Ishikawa (cell line): Measurements from ENCODE around the gene THEM5.
A peak's percentile ranks its signal among the peaks of the same experiment; 100 is the strongest.

Experiments used
- MAX ChIP-seq: IDR thresholded peaks from 2 replicates; pipeline ENCODE4 v1.6.1; 2012
- USF1 ChIP-seq: IDR thresholded peaks from 2 replicates; pipeline ENCODE4 v1.6.1; 2012

- TF ChIP-seq MAX (peak; percentile 77), USF1 (no peak)
Measured at GRCh38 chr1:151839457-151840403, 13.8 kb downstream of the THEM5 start, which contains the start of gene C2CD4D.
